Type B pancreatic cell (in vitro differentiated cells): Measurements from ENCODE around the gene FUT6. TPM values are rescaled to one million over a fixed set of nuclear protein-coding genes. Genes with fewer than 3 reads are reported as not detected.
A peak's percentile ranks its signal among the peaks of the same experiment; 100 is the strongest.

ENCODE experiments used
- DNase-seq: peaks from one replicate; pipeline ENCODE4 v3.0.0; 2021; ENCODE audit warnings: mixed read lengths; ENCODE audit not compliant: unreplicated experiment; ENCODE audit errors: extremely low spot score
- H3K27ac Mint-ChIP-seq: 2 replicates; pipeline ENCODE4 v1.8.0; 2021; ENCODE audit warnings: mild to moderate bottlenecking, mixed read lengths
- H3K27me3 Mint-ChIP-seq: 2 replicates; pipeline ENCODE4 v1.8.0; 2021; ENCODE audit warnings: mixed read lengths
- H3K36me3 Mint-ChIP-seq: 2 replicates; pipeline ENCODE4 v1.8.0; 2021; ENCODE audit warnings: mixed read lengths
- H3K4me1 Mint-ChIP-seq: one replicate; pipeline ENCODE4 v1.8.0; 2021; ENCODE audit warnings: mixed read lengths; ENCODE audit not compliant: unreplicated experiment
- H3K4me3 Mint-ChIP-seq: 2 replicates; pipeline ENCODE4 v1.8.0; 2021; ENCODE audit warnings: mild to moderate bottlenecking, mixed read lengths
- H3K9me3 Mint-ChIP-seq: 2 replicates; pipeline ENCODE4 v1.8.0; 2021; ENCODE audit warnings: mixed read lengths
- CTCF ChIP-seq: fragments of 200-600 bp; sonication (generic); conservative IDR thresholded peaks from 2 replicates; pipeline ENCODE4 v1.5.0; 2021; ENCODE audit warnings: antibody characterized with exemption, mild to moderate bottlenecking
- total RNA-seq: library from RNA; stranded (reverse); gene quantifications from 2 replicates; pipeline ENCODE4 v1.2.1, GENCODE V29; 2021; ENCODE audit warnings: low replicate concordance

The FUT6 gene
- total RNA-seq, 1 donor from 2014 or later: 0.87 TPM

- Mint-ChIP-seq H3K27me3 (peaks cover 7% of the 10 kb centered on the region), H3K4me1 (peaks cover 14% of the 10 kb centered on the region), H3K4me3 (peak overlapping the region; percentile 65), H3K9me3 (no peaks in the 10 kb centered on the region), H3K27ac (peak overlapping the region; percentile 1), H3K36me3 (no peaks in the 10 kb centered on the region)
- DNase-seq: no peak
- TF ChIP-seq CTCF: no peak
Observed at GRCh38 chr19:5806905-5807304, 32.6 kb downstream of the FUT6 start.

- Mint-ChIP-seq H3K27me3 (peaks cover 9% of the 10 kb centered on the region), H3K27ac (peak overlapping the region; percentile 1), H3K4me1 (peaks cover 17% of the 10 kb centered on the region), H3K9me3 (no peaks in the 10 kb centered on the region), H3K36me3 (no peaks in the 10 kb centered on the region), H3K4me3 (peak overlapping the region; percentile 65)
- no peak for DNase-seq
- TF ChIP-seq CTCF: no peak
Observed at GRCh38 chr19:5806133-5806489, 33.4 kb downstream of the FUT6 start.

- DNase-seq: no peak
- peak overlapping the region; percentile 68 for H3K4me3 Mint-ChIP-seq
- H3K9me3 Mint-ChIP-seq: no peaks in the 10 kb centered on the region
- H3K36me3 Mint-ChIP-seq: no peaks in the 10 kb centered on the region
- peaks cover 17% of the 10 kb centered on the region for H3K4me1 Mint-ChIP-seq
- H3K27ac Mint-ChIP-seq: no peak overlapping the region
- H3K27me3 Mint-ChIP-seq: peaks cover 9% of the 10 kb centered on the region
- peak; percentile 88 for TF ChIP-seq CTCF
Observed at GRCh38 chr19:5805462-5806132, 33.9 kb downstream of the FUT6 start.

- no peak for DNase-seq
- peaks cover 17% of the 10 kb centered on the region for H3K4me1 Mint-ChIP-seq
- no peaks in the 10 kb centered on the region for H3K36me3 Mint-ChIP-seq
- H3K4me3 Mint-ChIP-seq: peak within 1 kb of the TSS; percentile 83
- peak within 1 kb of the TSS; percentile 48 for H3K27ac Mint-ChIP-seq
- H3K27me3 Mint-ChIP-seq: peaks cover 9% of the 10 kb centered on the region
- H3K9me3 Mint-ChIP-seq: no peaks in the 10 kb centered on the region
- TF ChIP-seq CTCF: no peak
Observed at GRCh38 chr19:5804516-5805461, 34.7 kb downstream of the FUT6 start, which contains the start of gene NRTN. TSS of gene NRTN (plus strand) at chr19:5805067. CDS start at chr19:5824166, 19,099 bp downstream.

GRCh38 chr19:5803752-5804515 lies 35.6 kb downstream of the FUT6 start:
- H3K27ac Mint-ChIP-seq: peak overlapping the region; percentile 48
- no peaks in the 10 kb centered on the region for H3K9me3 Mint-ChIP-seq
- DNase-seq: peak; percentile 99
- no peaks in the 10 kb centered on the region for H3K36me3 Mint-ChIP-seq
- TF ChIP-seq CTCF: peak; percentile 97
- peaks cover 9% of the 10 kb centered on the region for H3K27me3 Mint-ChIP-seq
- peaks cover 17% of the 10 kb centered on the region for H3K4me1 Mint-ChIP-seq
- peak overlapping the region; percentile 83 for H3K4me3 Mint-ChIP-seq
